Head of caudate nucleus (tissue), 42 donors: Measurements from ENCODE around the gene ZNF91.
"Not testable (repeated sequence)": the region's sequence is repeated elsewhere in the genome, so short reads cannot be mapped to it uniquely, and the experiment has no call there.

Experiments used
- DNase-seq, 42 donors: peaks; one replicate each; pipeline versions ENCODE4 v3.0.0 to v3.0.0-alpha.2; 2020 to 2021; ENCODE audit warnings: mixed read lengths in 7 of 42
- intact Hi-C: fragments of 100-400 bp; cut with DNase I; formaldehyde crosslinking; loops from one replicate; pipeline ENCODE4 v1.15.0; 2022

Gene ZNF91

GRCh38 chr19:23395041-23395721, at the start of gene ZNF91:
ZNF91 (minus strand) TSS chr19:23395471; CDS start chr19:23395354, 117 bp downstream.
- DNase-seq = peak; percentile 91 to 99 (median 98)
- intact Hi-C loops = no loop called here

DNA sequence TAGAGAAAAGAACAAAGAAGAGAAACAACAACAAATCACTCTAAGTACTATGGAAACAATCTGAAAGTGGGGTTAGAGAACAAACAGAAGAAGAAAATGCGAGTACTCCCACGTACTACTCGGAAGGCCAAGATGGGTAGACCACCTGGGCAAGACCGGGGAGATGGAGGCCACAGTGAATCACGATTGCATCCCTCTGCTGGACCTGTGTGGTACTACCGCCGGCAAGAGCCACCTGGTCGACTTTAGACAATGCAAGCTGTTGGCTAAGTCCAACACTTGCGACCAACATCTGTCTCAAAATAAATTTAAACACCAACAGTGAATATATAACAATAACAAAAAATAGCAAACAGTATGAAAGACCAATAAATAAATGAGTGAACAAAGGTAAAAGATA, 45.5 kb upstream of the ZNF91 start:
- intact Hi-C loops = no loop called here
- DNase-seq = no peak

GRCh38 chr19:23440207-23440606, 44.9 kb upstream of the ZNF91 start:
- intact Hi-C loops = no loop called here
- no peak for DNase-seq

- no peak for DNase-seq
- intact Hi-C loops = no loop called here
These were observed 44.4 kb upstream of the ZNF91 start for GRCh38 chr19:23439623-23440022.

GRCh38 chr19:23437901-23438300, 42.6 kb upstream of the ZNF91 start:
- DNase-seq = no peak
- intact Hi-C loops = no loop called here

DNA sequence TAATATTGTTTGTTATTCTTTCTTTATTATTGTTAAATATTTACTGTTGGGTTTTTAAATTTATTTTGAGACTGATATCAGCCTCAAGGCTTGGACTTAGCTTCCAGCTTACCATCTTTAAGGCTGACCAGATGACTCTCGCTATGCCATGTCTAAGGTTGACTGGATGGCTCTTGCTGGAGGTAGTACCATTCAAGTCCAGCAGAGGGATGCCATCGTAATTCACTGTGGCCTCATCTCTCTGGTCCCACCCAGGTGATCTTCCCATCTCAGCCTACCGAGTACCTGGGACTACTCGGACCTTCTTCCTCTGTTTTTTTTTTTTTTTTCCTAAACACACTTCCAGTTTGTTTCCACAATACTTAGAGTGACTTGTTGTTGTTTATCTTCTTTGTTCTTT, 41.7 kb upstream of the ZNF91 start:
- intact Hi-C loops = no loop called here

DNA sequence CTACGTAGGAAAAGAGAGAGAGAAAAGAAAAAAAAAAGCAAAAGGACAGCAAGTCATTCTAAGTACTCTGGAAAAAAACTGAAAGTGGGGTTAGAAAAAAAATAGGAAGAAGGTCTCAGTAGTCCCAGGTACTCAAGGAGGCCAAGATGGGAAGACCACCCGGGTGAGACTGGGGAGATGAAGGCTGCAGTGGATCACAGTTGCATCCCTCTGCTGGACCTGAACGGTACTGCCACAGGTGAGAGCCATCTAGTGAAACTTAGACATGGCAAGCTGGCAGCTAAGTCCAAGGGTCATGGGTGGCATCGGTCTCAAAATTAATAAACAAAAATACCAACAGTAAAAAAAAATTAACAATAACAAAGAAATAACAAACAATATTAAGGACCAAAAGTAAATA, 41.0 kb upstream of the ZNF91 start:
- no peak for DNase-seq
- intact Hi-C loops = no loop called here

More for the DNA sequence above, 41.7 kb upstream of the ZNF91 start:
- DNase-seq = no peak

- DNase-seq = peak in 1 of 42 donors; percentile 38
- intact Hi-C loops = no loop called here
These were observed 25.6 kb upstream of the ZNF91 start for GRCh38 chr19:23420824-23421223.

GRCh38 chr19:23419261-23419660, 24.0 kb upstream of the ZNF91 start:
- DNase-seq, intact Hi-C loops: not testable (repeated sequence)

GRCh38 chr19:23415561-23416191, 20.4 kb upstream of the ZNF91 start:
- intact Hi-C loops = no loop called here
- DNase-seq = peak in 37 of 42 donors; percentile 16 to 70 (median 34)

DNA sequence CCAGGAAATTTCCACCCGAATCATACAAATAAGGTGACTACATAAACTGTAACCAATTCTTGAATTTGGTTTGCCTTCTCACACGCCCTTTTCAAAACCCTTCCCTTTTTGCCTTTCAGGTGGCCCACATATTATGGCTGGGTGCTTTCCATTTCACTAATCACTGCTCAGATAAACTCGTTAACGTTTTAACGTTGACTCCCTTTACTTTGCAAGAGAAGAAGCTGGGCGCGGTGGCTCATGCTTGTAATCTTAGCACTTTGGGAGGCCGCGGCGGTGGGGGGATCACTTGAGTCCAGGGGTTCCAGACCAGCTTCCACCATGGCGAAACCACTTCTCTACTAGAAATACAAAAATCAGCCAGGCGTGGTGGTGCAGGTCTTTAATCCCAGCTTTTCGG, 19.8 kb upstream of the ZNF91 start:
- intact Hi-C loops = no loop called here
- peak in 2 of 42 donors; percentile 32 to 33 for DNase-seq

DNA sequence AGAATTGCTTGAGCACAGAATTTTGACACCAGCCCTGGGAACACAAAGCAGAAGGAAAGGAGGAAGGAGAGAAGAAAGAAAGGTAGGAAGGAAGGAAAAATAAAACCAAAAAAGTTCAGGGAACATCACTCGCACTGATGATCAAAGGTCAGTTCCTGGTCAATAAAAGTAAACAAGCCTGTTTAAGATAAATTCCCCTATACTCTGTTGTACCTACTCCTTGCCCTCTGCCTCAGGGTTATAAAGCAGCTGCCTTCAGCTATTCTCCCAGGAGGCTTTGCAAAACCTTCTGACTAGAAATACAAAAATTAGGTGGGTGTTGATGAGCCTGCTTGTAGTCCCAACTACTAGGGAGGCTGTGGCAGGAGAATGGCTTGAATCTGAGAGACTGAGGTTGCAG, 14.9 kb upstream of the ZNF91 start:
- intact Hi-C loops = no loop called here
- DNase-seq = peak in 1 of 42 donors; percentile 36

- peak in 1 of 42 donors; percentile 34 for DNase-seq
- intact Hi-C loops = no loop called here
These were observed 14.2 kb upstream of the ZNF91 start for GRCh38 chr19:23409392-23410048.

- DNase-seq = no peak
- intact Hi-C loops = no loop called here
These were observed 12.4 kb upstream of the ZNF91 start for GRCh38 chr19:23407616-23408133.

- intact Hi-C loops = no loop called here
- DNase-seq = no peak
These were observed 11.4 kb upstream of the ZNF91 start for GRCh38 chr19:23406721-23407120.

- DNase-seq = no peak
- intact Hi-C loops = no loop called here
These were observed 10.8 kb upstream of the ZNF91 start for GRCh38 chr19:23406091-23406490.

DNA sequence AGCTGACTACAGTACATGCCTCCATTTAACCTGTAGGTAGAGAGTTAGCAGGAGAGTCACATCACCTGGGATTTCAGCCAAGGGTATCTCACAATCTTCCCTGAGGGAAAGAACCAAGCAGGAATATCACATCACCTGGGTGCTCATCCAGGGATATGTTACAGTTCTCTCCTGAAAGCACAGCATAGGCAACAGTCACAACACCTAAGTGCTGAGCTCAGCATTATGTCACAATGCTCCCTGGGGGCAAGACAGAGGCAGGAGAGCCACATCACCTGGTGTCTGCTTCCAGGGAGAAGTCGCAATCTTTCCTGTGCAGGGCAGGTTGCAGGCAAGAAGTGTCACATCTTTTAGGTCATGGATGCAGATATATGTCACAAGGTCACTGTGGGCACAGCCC, 9.4 kb upstream of the ZNF91 start:
- no peak for DNase-seq
- intact Hi-C loops = no loop called here

- intact Hi-C loops = no loop called here
- no peak for DNase-seq
These were observed 8.5 kb upstream of the ZNF91 start for GRCh38 chr19:23403581-23404324.

- intact Hi-C loops = no loop called here
- DNase-seq = no peak
These were observed 7.8 kb upstream of the ZNF91 start for GRCh38 chr19:23403052-23403451.

DNA sequence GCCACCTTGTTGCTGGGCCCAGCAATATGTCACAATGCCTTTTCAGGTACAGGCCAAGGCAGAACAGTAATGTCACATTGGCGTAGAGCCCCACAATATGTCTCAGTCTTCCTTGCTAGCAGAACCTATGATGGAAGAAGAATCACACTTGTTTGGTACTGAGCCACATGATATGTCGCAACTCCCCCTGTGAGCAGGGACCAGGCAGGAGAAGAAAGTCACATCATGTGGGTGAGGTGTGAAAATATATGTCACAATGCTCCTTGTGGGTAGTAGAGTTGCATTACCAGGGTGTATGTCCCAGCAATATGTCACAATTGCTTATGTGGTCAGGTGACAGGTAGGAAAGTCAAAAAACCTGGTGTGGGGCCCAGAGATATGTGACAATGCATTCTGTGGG, 7.1 kb upstream of the ZNF91 start:
- intact Hi-C loops = no loop called here
- no peak for DNase-seq
